Pulmonary artery endothelial cell (primary cell): ENCODE measurements around the gene FAM222B. TPM values are rescaled to one million over a fixed set of nuclear protein-coding genes. Genes with fewer than 3 reads are reported as not detected.
"Not testable (repeated sequence)": the region's sequence is repeated elsewhere in the genome, so short reads cannot be mapped to it uniquely, and the experiment has no call there.

ENCODE experiments used
- DNase-seq: peaks from one replicate; pipeline ENCODE4 v3.0.0-alpha.2; 2011; ENCODE audit warnings: low read depth, low spot score
- total RNA-seq: library from RNA; depleted of rRNA; stranded (reverse); fragments of >200 nt; gene quantifications from 2 replicates; pipeline ENCODE4 v1.2.3, GENCODE V29; 2014

Gene FAM222B, protein sequence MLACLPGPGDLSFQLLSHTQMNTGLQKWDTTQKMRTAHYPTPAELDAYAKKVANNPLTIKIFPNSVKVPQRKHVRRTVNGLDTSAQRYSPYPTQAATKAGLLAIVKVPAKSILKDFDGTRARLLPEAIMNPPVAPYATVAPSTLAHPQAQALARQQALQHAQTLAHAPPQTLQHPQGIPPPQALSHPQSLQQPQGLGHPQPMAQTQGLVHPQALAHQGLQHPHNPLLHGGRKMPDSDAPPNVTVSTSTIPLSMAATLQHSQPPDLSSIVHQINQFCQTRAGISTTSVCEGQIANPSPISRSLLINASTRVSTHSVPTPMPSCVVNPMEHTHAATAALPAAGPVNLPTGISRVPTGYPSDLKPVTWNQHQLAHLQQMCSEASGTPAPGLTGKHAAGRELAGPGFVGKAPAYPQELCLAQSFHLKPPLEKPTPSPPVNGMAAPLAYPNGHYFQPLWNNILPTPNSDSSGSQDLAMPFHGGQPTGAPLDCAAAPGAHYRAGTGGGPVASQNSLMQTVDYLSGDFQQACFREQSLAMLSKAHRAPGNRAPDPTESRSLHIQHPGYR
- 3.4 and 5.5 TPM in 2 replicates for total RNA-seq

DNA sequence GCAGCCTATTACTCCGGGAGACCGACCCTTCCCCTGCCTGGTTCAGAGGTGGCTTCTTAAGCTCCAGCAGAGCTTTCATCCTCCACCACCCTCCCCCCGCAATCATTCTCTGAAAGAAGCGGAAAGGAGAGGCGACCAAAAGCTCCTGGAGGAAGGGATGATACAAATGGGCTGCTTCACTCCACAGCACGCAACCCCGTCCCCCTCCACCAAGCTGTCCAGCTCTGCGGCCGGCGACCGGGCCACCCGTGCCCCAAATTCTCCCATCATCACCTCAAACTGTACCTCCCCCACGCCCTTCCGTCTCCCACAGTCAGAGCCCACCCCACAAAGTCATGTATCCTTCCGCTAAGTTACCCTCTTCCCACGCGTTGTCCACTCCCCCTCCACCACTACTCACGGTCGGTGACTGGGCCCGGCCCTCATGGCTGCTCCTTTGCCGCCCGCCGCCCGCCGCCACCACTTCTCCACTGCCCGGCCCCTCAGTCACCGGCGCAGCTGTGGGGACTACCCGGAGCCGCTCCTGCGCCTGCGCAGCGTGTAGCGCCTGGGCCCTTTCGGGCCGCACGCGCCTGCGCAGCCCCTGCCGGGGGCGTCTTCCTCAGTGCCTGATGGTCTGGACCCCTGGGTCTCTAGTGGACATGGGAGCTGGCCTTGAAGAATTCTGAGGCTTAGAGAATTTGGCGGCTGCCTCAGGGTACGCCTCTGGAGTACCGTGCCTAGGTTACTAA is at the start of gene FAM222B:
Gene FAM222B, minus strand, starts transcription at position 509 of the 731 bp plus-strand sequence. CDS start 76,123 bp downstream, outside the sequence.
- peak; percentile 36 for DNase-seq

DNA sequence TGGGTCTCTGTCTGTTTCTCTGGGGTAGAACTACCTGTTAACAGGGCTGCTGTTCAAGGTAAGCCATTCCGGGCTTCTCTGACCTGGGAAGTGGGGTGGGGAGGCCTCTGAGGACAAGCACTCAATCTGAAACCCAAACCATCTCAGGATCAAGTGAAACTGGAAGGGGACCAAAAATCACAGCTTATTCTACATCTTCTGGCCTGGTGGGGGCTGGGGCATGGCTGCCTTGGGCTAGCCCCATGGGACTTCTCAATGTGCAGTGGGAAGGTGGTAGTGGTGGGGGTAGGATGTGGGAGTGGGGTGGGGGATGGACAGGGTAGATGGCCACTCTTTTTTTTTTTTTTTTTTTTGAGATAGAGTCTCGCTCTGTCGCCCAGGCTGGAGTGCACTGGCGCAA is 49.4 kb upstream of the FAM222B start:
- no peak for DNase-seq

DNA sequence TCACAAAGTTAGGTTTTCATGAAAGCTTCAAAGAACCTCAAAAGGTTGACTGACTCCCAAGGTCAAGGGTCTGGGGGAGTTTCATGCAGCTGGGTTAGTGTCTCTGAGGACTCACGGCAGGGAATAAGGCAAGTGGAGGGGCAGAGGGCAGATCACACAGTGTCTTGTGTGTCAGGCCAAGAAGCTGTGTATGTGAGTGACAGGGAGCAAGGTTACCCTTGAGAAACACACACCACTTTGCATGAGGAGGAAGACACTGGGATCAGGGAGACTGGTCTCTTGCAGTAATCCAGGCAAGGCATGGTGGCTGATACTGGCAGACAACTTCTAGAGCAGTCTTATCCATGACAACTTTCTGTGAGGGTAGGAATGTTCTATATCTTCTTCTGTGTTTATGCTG is 48.6 kb upstream of the FAM222B start:
- no peak for DNase-seq

DNA sequence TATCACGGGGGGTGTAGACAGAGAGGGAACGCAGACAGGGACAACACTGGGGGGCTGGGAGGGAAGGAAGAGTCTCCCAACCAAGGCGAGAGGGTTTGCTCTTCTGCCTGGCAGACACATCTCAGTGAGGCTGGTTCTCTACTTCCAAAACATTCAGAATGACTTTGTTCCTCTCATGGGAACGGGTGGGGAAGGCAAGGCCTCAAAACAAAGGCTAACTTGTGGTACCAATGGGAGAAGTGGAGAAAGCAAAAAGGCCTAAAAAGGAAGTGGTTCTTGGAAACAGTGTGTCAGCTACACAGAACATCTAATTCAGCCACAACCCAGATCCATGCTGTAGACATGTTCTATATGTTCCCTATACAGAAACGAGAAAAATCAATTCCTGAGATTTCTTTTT is 47.4 kb upstream of the FAM222B start:
- DNase-seq: no peak

DNA sequence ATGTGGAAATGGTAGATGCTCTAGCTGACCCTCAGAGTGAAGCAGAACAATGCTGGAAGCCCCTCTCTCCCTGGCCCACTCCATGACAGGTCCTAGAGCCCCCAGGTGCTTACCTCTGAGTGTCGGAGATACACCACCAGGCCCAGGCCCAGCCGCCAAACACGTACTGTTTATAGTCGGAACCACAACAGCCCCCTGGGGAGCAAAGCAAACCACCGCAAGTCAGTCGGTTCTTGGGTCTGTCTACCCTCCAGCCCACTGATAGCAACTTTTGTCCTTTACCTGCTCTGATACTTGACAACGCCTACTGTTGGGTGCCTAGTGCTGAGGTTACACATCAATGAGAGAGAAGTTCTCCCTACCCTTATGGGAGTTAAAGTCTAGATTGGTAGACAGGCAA is 46.2 kb upstream of the FAM222B start:
- DNase-seq: no peak

DNA sequence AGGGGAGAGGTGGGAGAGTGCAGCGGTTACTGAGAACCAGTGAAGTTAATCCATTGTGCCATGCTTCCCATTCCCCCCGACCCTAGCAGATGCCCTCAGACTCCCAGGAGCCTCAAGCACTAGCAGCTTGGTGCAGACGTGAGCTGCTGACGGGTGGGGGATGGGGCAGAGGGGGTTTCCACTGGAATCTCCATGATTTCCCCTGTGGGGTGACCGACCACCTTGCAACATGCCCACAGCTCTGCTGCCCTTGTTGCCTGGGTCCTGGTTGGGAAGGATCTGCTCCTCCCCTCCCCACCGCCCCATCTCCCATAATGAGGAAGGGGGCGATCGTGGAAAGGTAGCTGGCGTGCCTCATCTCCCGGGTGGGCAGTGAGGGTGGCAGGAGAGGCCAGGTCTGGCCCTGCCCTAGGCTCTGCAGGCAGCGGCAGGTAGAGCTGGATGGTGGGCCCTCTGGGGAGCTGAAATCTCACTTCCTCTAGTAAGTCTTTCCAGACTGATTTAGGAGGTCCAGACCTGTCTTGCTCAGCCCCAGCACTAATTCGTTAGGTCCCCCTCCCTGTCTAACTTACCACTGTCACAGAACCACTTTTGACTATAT is 45.4 kb upstream of the FAM222B start:
- no peak for DNase-seq

DNA sequence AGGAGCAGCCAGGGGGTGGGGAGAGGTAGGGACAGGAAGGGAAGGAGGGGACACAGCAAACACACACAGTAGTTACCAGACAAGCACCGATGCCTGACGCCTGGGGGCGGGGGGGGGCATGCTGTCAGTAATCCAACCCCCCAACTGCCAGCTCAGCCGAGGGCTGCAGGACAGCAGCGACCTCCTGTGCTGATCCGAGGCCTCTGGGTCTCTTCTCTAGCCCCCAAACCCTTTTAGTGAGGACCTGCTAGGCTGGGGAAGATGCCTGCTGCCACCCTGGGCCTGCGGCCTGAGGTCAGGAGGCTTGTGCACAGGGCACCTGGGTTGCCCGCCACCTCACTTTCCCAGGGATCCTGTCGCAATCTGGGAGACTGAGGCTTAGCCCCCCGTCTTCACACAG is 43.4 kb upstream of the FAM222B start:
- DNase-seq: no peak

DNA sequence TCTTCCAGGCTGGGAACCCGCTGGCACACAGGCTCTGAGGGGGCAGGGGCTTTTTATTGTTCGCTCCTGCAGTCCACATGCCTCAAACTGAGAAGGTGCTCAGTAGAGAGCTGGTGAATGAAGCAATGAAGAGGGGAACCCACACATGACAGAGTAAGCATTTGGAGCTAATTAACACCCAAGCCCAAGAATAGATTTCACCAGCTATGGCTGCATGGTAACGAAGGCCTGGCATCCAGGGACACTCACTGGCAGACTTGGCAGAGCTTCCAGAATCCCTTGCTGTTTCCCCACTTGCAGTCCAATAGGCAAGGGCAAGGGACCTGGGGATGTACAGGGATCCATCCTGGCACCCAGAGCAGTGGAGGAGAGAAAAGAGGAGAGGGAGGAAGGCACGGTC is 42.8 kb upstream of the FAM222B start:
- no peak for DNase-seq

DNA sequence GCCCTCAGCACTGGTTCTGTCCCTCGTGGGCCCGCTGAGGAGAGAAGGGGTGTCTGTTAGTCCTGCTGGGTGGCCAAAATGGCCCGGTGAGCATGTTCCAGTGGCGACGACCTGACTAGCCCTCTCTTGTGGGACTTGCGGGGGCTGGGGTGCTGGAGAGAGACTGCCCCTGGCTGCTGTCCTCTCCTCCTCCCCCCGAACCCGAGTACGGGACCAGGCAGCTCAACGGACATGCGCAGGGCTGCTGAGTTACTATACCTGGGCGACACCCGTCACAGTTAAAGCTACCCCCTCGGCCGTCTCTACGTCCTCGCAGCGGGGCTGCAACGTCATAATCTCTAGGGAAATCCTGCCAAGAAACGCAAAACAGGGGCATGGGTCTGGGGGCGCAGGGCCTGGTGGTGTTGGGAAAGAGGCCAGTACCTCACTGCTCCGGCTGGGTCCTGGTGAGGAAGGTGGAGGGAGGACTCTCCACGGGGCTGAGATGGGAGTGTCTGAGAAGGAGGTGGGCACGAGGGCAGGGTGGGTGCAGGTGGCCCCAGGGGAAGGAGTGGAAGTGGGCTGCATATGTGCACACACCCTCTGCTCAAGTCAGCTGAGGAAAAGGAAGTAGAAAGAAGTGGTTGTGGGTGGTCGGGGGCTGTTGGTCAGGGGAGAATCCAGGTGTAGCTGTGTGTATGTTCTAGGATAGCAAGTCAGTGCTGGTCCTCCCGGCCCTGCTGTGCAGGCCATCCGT is 41.5 kb upstream of the FAM222B start:
- DNase-seq: no peak

DNA sequence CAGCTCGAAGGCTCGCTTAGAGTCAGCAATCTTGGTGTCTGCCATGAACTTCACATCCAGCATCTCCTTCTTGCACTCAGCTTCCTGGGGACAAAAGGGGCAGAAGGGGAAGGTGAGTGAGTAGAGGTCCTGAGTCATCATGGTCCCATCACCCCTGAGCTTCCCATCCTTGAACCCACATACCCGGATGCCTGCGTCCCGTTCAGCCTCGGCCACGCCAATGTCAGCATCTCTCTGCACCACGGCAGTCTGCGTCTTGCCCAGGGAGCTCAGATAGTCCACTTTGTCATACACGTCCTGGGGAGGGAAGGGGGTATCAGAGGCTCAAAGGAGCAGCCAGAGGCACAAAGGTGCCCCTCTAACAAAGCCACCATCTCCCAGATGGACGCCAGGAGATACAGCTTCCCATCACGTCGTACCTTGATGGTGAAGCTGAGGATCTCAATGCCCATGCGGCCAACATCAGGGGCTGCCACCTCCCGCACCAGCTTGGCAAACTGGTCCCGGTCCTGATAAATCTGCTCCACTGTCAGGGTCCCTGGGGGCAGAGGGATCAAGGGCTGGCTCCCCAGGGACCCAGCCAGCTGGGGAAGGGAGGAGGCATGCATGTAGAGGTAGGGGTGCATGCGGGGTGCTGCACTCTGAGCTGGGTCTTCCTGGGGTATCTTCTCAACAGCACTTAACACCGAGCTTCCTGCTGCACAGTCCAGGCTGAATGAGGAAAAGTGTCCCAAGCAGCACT is 39.7 kb upstream of the FAM222B start:
- no peak for DNase-seq

DNA sequence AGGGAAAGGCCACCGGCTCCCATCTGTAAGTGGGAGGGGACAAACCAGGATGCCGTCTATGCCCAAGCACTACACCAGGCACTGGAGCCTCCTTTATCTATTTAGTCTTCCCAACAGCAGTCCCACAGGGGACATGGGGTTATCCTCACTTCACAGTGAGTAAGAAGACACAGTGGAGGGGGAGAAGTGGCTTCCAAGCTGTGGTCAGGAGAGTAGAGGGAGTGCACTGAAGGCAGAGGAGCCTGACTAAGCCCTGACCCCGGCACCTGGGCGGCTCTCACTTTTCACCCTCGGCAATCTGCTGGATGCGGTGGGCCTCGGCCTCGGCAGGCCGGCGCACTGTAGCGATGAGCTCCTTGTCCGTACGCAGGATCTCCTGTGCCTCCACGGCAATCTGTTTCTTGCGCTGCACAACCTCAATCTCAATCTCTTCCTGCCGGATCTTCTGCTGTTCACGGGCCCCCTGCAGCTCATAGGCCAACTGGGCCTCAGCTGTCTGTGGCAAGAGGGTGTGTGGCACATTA is 39.0 kb upstream of the FAM222B start:
- DNase-seq: no peak

DNA sequence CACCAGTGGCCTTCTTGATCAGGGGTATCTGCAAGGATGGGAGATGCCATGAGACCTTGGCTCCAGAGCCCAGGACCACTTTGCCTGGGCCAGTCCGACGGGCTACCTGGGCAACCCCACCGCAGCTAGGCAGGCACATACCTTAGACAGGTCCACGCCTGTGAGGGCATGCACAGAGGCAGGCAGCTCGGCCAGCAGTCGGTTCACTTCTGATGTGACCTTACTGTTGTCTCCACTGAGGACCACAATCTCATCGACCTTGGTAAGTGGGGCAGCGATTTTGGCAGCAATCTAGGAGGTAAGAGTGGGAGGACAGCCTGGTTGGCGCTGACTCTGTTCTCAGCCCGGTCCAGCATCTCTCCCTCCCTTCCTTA is 38.0 kb upstream of the FAM222B start:
- no peak for DNase-seq

DNA sequence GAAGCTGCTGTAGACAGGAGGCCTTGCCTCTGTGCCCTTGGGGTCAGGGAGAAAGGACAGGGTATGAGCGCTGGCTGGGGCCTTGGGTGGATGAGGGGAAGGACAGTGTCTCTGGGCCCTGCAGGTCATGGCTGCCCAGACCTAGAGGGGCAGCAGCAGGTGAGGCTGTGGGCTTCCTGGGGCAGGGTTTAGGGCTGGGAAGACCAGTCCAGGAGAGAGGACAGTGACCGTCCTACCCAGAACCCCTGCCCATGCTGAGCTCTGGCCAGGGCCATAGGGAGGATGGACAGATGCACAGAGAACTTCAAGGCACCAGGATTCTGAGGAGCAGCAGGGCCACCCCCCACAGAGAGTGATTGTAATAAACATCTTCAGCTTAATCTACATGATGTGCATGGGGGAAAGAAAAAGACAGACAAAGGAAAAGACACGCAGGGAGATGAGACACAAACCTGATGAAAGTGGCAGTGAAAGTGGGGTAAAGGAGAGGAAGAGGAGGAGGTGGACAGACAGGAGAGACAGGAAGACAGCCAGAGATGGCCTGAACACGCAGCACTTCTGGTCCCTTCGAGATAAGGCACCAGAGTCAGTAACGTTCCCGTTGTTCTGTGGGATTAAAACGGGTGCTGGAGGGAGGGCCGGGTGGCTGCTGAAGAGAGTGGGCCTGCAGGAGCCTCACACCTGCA is 37.4 kb upstream of the FAM222B start:
- no peak for DNase-seq

DNA sequence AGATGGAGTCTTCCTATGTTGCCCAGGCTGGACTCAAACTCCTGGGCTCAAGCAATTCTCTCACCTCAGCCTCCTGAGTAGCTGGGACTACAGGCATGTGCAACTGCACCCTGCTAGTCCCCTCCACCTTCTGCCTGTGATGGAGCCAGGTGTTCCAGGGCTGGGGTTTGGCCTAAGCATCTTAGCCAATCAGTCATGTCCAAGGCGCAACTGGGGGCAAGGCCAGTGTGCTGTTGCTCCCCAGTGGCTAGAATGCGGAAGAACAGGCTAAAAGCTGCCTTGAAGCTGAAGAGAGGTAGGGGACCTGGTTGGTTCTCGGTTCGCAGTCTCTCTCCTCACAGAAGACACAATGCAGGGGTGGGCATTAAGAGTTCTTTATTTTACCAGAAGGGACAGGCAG is 36.4 kb upstream of the FAM222B start:
- DNase-seq: no peak

DNA sequence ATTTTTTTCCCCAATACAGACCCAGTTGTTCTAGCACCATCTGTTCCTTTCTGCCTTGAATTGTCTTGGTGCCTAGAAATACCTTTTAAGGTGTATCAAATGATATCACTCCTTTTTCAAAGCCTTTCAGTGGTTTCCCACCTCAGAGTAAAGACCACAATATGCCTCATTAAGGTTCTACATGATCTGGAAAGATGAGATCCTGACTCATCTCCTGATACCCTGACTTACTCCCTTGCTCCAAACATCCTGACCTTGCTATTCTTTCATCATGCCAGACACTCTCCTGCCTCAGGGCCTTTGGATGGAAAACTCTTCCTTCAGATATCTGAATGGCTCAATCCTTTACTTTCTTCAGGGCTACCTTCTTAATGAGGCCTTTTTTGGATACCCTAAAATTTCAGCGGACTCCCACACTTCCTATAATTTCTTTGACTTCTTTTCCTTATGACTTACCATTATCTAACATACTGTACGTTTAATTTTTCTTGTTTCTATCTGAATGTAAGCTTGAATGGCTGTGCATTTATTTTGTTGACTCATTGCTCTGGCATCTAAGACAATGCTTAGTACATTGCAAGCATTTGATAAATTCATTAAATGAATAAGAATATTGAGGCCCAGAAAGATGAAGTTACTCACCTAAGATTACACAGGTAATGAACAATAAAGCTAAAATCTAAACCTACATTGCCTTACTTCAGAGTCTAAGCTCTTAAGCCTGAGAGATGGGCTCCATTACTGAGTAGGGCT is 35.7 kb upstream of the FAM222B start:
- no peak for DNase-seq

DNA sequence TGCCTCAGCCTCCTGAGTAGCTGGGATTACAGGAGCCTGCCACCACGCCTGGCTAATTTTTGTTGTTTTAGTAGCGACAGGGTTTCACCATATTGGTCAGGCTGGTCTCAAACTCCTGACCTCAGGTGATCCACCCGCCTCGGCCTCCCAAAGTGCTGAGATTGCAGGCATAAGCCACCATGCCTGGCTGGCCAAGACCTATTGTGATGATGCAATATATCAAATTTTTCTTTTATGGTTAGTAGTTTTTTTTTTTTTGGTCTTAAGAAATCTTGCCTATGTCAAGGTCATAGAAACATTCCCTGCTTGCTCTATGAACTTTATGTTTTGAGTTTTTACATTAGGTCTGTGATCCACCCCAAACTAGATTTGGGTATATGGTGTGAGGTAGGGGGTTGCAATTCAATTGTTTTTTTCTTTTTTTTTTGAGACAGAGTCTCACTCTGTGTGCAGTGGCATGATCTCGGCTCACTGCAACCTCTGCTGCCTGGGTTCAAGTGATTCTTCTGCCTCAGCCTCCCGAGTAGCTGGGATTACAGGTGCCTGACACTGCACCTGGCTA is 34.6 kb upstream of the FAM222B start:
- DNase-seq: not testable (repeated sequence)

DNA sequence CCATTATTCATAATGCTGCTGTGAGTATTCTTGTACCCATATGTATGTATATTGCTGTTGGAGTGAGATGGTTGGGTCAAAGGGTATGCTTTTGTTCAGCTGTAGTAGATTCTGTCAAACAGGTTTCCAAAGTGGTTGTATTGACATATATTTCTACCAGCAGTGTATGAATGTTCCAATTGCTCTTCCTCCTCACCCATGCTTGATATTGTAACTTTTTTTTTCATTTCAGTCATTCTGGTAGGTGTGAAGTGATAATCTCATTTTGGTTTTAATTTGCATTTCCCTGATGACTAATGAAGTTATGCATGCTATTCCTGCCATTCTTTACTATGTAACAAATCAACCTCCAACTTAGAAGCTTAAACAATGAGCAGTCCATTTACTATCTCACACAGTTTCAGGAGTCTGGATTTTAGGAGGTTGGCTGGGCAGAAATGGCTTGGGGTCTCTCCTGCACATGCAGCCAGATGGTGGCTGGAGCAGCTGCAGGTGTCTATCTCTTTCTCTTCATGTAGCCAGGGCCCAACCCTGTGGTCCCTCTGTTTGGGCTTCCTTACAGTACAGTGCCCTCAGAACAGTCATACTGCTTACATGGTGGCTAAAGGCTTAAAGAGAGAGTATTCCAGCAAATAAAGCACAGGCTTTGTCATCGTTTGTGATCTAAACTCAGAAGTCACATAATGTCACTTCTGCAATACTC is 33.4 kb upstream of the FAM222B start:
- DNase-seq: no peak

DNA sequence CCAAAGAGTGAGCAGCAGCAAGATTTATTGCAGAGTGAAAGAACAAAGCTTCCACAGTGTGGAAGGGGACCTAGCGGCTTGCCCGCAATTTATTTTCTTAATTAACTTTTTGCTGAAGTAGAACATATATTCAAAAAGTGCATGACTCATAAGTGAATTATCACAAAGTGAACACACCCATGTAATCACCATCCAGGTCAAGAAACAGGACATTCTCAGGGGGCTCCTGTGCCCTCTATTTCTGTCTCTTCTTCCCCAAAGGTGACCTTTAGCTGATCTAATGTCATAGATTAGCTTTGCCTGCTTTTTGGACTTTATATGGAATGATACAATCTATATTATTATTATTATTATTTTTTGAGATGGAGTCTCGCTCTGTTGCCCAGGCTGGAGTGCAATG is 32.2 kb upstream of the FAM222B start:
- no peak for DNase-seq
